ENCODE results near the gene JAG1.

The JAG1 gene

DNA sequence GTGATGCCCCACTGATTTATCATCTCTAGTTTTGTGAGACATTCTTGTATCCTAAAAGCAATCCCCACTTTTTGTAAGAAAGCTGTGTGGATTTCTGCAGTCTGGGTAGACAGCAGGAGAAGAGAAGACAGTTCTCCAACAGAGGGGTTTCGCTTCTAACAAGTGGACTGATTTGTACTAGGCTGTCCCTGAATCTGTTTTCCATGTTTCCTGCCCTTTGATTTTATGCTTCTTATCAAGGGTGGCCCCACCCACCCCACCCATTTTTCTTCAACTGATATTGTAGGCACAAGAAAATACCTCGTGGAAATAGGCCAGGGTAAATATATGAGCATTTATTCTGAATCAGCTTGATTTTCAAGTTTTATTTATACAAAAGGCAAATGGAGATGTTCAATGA is 25.7 kb upstream of the JAG1 start:
- no peak for DNase-seq (ENCODE audit: low read depth)

DNA sequence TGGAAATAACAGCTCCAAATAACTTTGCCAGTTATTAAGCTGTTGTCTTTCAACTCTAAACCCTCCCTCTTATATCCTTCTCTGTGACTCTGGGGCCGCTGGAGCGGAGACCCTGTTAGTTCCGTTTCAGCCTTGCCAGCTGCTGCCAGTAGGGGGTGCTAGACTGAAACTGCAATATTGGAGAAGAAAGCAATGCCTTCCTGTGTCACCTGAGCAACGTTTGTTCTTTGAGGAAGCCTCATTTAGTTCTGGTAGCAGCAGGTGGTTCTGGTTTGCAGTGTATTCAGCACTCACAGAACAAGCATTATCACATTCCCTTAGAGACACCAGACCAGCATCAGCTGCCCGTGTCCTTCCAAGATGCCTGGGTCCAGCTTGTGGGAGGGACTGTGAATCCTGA is 22.9 kb upstream of the JAG1 start:
- DNase-seq (ENCODE audit: low read depth): no peak

DNA sequence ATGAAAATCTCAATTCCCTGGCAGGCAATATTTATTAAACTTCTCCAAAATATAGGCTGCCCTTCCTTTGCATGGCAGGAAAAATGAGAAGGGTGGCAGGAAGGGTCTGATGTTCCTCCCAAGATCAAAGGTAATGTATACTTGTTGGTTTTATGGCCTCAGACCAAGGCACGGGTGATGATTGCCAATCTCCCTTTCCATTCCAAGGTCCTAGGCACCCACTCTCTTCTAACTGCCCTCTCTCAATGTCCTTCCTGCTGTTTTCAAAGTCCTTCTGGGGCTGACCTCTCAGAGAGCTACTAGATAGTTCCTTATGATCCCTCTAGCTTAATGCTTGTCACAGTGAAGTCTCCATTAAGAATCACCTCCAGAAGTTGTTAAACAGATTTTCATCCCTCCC is 15.6 kb upstream of the JAG1 start:
- no peak for DNase-seq (ENCODE audit: low read depth)

DNA sequence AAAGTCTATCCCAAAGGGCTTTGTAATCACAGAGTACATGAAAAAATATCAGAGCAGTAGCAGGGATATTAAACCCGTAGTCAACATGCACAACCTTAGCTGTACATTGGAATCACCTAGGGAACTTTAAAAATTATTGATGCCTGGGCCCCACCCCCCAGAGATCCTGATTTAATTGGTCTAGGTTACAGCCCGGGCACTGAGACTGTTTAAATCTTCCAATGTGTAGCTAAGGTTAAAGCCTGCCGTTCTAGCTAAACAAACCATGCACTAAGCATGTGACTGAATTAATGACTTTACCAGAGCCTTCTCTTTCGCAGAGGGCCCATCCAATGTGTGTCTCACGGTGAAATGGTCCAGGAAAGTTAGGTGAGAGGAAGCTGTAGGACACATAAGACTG is 14.1 kb upstream of the JAG1 start:
- DNase-seq (ENCODE audit: low read depth): no peak

DNA sequence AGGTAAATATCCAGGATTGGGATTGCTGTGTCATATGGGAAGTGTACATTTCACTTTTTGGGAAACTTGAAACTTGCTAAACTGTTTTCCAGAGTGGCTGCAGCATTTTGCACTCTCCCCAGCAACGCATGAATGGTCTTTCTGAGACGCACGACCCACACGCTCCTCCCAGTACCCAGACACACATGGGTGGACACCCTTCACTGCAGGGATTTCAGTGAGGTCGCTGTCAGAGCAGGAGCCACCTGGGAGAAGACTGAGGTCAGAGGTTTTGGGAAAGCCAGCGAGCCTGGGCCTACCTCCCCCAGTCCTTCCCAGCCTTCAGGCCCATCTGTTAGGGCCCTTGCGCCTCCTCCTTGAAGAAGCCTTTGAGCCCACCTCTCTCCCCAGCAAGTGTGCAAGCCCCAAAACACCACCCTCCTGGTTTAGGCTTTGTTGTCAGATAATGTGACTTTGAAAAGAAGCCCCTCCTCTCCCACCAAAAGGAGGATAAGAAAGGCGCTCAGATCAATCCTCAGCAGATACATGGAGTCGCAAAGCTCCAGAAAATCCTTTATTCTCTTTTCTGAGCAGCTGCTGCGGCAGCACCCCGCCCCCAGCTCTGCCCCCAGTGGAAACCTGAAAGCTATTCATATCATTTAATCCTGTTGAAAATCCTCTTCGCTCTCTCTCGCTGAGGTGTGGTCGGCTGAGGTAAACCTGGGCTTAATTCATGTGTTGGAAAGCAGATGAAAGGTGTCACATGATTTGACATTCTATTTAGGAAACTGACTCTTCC is 12.7 kb upstream of the JAG1 start:
- no peak for DNase-seq (ENCODE audit: low read depth)

DNA sequence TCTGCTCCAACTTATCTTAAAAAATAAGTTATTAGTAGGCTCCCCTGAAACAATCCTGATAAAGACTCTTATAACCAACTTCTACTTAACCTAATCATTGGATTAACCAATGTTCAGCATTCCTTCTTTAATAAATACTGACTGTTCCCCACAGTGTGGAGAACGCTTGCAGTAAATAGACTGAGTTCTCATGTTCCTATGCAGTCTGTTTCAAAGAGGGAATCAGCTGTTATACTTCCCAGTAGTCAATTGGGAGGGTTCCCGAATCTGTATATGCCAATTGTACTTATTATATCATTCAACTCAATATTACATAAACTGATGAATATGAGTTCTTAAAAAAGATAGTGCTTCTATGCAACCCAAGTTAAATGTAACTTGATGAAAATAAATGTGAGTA is 9.7 kb upstream of the JAG1 start:
- no peak for DNase-seq (ENCODE audit: low read depth)

DNA sequence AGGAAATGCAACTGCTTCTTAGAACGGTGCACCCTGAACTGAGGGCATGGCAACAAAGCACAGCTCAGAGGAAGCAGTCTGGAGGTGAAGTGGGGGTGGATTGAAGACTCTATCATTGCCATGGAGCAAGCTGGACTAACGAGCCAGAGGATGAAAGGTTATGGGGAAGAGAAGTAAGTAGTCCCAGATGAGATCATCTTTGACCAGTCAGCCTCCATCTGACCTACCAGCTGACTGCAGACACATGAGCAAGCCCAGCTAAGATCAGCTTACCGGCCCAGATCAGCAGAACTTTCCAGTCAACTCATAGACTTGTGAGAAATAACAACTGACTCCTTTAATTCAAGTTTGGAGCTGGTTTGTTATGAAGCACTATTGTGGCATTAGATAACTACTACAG is 9.1 kb upstream of the JAG1 start:
- no peak for DNase-seq (ENCODE audit: low read depth)

DNA sequence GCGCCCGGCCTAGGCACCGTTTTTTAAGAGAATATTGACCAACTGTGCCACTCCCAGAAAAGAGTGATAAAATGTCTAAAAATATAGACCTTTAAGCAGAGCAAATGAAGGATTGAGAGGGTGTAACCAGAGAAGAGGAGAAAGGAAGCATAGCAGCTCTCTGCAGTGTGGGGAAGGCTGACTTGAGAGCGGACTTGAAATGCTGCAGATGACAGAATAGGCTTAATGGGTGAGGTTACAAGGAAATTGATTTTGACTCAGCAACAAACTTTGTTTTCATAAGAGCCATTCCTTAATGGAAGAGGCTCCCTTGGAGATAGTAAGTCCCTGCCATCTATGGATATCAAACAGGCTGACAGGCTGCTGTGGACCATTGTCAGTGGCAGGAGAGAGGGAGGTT is 7.7 kb upstream of the JAG1 start:
- no peak for DNase-seq (ENCODE audit: low read depth)

DNA sequence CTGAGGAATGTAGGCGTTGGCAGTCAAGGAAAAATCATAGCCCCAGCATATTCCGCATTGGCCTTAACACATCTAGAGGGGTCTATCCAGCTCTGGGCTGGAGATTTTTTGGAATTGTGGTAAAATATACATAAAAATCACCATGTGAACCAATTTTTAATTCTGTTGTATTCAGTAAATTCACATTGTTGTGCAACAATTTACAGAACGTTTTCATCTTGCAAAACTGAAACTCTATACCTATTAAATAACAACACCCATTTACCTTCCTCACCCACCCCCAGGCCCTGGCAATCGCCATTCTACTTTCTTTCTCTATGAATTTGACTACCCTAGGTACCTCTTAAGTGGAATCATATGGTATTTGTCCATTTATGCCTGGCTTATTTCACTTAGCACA is 6.8 kb upstream of the JAG1 start:
- no peak for DNase-seq (ENCODE audit: low read depth)

DNA sequence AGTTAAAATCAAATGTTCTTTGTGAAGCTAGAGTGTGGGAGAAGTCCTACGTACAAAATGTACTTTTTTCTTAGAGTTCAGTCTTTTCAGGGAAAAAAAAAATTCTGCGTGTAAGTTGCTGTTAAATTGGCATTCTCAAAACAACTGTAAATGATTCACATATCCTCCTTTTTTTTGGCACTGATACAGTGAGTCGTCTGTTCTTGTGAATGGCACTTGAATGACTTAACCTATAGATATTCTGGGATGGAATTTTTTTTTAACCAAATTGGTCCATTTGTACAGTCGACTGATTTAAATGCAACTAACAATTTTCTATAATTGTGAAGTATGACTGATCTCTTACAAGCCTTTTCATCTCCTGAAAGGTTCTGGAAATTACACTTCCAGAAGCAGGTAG is 5.5 kb upstream of the JAG1 start:
- no peak for DNase-seq (ENCODE audit: low read depth)

DNA sequence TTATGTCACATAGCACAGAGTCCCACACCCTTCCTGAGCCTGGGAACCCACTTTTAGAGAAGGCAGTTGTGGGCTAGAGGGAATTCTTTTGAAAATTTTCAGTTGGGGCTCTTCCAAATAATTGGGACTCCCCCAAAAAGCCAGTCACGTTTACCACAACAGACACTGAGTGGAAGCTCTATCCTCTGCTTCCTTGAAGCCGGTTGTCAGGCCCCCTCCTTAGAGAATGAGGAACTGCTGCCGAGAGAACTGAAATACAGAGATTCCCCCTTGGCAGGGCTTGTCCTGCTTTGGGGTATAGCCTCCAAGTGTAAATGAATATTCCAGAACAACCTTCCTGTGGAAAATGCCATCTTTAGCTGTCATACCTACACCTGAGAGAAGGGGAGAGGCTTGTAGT is 2.7 kb upstream of the JAG1 start:
- DNase-seq (ENCODE audit: low read depth): no peak

DNA sequence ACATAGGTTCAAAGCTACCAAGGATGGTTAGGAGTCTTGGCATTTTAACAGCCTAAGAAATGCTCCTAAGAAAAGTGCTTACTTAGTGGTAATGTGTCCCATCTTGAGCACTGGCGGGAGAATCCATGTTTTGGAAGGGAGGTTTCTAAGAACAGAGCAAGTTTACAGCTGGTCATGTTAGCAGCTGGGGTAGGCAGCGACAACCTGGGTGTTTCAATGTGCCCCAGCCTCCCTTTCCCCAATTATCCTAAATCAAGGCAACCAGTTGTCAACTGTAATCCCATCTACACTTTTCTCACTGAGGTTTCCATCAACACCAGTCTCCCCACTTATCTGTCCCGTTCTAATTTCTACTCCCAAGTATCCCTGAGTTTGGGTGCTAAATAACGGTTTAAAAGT is 1.6 kb upstream of the JAG1 start:
- DNase-seq (ENCODE audit: low read depth): no peak

DNA sequence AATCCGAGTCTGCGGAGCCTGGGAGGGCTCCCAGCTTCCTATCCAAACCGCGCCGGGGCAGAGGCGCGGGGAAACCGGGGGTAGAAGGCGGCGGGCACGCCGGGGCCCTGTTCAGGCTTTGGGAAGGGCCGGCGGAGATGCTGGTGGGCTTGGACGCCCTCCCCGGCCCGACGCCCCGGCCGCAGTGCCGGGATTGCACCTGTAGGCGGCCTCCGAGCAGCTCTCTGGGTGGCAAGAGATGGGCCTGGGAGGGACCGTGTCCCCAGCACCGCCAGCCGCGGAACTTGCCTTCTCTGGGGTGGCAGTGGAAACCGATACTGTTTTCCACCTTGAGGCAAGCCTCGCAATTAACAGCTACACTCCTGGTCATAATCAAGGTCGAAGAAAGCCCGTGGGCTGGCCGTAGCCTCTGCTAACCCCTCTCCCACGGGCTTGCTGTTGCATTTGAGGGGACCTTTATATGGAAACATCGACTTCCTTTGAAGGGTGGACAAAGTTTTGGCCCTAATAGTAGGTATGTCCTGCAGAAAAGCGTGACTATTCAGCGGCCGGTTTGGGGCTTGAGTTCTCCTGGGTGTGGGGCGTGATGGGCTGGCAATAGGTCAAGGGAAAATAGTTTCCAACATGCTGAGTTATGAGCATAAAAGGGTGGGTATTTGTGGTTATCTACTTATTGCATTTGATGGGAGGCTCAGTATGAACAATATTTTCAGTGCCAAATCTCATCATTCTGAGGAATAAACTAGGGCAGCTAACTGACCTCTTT is 1.1 kb upstream of the JAG1 start:
- no peak for DNase-seq (ENCODE audit: low read depth)

DNA sequence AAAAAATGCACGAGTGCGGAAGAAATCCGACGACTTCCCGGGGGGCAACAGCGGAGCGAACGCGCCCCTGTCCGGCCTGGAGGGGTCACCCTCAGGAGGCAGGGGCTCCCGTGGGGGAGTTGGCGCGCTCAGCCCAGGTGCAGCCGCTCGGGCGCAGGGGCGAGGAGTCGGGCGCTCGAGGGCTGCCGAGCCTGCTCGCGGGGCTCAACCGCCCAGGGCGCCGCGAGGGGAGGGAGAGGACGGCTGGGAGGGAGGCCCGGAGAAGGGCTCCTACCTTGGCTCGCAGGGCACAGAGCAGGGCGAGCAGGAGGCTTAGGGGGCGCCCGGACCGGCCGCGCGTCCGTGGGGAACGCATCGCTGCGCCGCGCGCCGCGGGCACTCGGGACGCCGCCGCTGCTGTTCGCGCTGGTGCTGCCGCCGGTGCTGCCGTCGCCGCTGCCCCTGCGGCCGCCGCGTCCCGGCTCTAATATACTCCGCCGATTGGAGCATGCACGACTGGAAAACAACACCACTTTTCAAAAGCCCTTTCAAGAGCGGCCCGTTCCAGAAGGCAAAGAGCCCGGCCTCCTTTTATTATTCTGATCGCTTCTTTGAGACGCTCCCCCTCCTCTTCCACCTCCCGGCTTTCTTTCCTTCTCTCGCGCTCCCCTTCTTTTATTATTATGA is 490 bp downstream of the JAG1 start:
- no peak for DNase-seq (ENCODE audit: low read depth)

DNA sequence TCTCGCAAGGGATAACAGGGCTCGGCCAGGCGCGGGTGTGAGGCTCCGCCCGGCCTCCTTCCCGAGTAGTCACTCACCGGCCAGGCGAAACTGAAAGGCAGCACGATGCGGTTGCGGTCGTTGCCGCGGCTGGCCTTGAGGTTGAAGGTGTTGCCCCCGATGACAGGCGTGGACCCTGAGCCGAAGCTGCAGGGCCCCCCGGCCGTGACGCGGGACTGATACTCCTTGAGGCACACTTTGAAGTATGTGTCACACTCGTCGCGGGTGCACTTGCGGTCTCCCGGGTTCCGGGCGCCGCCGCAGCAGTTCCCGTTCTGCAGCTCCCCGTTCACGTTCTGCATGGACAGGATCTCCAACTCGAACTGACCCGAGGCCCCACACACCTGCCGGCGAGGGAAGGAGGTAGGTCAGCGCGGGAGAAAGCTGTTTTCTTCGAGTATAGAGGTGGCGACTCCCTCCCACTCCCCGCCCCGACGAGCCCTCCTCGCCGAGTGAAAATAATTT is 1.1 kb downstream of the JAG1 start:
- DNase-seq (ENCODE audit: low read depth): no peak

DNA sequence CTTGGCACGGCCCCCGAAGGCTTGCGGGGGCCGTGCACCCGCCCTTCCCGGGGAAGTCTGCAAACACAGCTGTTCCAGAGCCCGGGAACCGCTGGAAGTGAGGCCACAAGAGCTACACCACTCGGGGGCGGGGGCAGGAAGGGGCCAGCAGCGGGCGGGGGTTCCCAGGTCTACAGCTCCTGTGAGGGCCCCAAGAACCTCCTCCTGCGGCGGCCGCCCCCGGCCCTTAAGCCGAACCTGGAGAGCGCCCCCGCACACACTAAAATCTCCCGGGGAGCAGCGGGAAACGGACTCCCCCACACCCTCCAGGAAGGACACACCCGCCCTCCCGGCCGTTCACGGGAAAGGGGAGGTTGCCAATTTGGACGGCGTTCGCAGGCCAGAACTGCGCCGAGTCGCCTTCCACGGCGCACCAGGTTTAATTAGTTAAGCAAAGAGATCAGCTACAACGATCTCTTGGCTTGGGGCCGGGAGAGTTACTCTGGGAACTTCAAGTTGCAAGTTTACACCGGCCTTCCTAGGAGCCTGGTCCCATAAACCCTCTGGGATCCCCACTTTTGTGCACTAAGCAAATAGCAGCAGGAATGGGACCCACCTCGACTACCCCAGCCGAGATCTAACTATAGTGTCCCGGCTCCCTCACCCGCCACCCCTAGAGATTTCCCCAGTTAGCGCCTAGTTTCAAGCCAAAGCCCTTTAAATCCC is 1.7 kb downstream of the JAG1 start:
- no peak for DNase-seq (ENCODE audit: low read depth)

DNA sequence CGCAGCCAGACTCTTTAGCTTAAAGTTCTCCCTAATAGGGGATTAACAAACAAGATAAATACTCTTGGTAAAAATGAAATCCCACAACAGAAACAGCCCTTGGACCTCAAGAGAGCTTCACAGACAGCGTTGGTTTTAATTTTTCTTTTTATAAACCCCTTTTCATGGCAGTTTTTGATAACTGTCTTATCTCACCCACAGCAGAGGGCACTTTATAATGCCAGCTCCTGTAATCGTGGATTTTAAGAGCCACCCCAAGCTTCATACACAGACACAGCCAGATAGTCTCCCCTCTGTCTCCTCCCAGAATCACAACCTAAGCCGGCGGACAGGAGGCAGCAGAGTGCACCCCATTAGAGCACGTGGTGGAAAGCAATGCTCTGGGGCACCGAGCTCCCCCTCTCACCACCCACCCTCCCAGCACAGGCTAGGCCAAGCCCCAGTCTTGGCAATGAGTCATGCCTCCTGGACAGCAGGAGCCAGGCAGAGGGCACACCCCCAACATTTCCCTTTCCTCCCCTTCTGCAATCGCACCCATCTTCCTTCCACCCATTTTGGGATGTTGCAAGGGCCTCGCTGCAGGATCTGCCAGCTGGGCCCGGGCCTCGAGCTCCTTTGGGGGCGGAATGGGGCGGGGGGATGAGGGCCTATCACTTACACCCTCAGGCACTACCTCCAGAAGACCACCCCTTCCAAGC is 2.4 kb downstream of the JAG1 start:
- DNase-seq (ENCODE audit: low read depth): peak; percentile 96

DNA sequence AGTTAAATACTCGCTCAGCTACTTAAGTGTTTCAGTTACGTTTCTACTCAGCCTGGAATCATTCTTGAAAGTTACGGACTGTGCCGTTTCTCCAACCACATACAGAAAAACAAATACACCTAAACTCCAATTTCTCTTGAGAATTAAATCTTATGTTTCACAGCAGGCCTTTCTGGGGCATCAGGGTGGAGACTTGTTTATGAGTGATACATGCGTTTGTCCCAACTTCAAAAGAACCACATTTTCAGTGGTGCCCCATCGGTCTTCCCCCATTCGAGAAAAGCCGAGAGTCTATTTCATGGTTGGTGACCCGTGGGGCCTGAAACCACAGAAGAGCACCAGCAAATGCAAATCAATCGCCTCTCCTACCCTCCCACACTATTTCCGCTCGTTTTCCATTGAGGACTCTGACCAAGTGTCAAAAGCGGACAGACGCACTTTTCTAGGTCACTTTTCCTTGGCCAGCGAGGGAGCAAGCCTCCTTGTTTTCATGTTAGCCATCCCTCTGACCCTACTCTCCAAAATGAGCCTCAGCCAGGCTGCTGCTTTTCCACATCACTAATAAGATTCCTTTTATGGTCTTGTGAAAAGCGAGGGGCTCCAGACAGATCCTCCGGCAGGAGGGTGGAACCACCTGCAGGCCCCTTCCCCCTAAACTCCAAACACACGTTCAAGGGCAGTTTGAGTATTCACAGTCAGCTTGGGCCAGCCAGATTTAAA is 3.1 kb downstream of the JAG1 start:
- DNase-seq (ENCODE audit: low read depth): no peak

DNA sequence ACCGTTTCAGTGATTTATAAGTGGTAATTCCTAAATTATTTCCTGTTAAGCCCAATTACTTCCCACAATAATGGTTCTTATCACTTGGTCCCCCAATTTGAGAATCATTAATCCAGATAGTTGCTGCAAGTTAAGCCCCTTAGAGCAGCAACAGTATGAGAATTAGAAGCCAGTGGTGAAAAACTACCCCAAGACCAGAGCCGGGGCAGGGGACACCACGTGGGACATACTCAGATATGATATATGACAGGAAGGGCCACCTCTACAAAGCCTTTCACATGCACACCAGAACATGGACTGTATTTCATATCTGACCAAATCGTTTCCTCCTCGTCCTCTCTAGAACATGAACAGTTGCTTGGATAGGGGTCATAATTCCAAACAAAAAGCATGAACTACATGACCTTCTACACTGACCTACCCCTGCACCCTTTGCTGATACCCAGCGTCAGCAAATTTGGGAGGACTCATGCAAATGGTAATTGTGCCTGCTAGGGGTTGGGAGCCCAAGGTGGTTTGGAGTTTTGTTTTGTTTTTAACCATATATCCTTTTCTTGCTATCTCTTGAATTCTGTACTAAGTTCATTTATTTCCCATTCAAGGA is 3.9 kb downstream of the JAG1 start:
- DNase-seq (ENCODE audit: low read depth): no peak

DNA sequence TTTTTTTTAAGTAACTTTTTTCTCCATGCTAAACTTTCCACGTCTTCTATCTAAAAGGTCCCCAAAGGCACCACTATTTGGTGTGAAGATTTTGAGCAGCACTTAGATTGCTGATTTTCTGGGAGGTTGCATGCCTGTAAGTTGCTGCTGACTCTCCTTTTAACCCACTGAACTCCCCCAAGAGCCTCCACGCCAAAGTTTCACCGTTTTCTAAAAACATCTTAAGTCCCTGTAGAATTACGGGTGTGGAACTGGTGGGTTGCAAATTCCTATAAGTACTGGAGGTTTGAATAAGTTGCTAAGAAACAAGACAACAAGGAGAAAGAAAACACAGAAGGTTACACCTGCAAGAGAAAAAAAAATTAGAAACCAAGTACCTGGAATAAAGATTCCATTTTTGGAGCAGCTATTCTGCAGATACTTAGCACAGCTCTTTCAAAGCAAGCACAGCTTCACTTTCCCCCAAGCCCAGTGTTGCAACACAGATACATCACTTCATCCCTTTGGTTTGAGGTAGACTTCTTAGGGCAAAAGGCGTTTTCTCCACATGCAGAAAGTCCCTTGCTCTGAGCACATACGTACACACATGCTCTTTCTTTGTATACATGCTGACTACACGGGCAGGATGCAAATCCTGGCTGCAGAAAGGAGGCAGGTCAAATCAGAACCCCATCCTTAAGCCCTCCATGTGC is 5.0 kb downstream of the JAG1 start:
- DNase-seq (ENCODE audit: low read depth): no peak

Measured in fibroblast of the conjunctiva (primary cell).